GM19452 (cell line): ENCODE results near the gene REV3L.
A peak's percentile ranks its signal among the peaks of the same experiment; 100 is the strongest.

ENCODE experiments used
- ATAC-seq: cut with Tn5 transposase; IDR thresholded peaks from one replicate; pipeline ENCODE4 v1.9.1; 2021; ENCODE audit not compliant: unreplicated experiment

Gene REV3L

GRCh38 chr6:111427341-111428116 is 55.5 kb downstream of the REV3L start:
- ATAC-seq, result peak; percentile 73

- no peak for ATAC-seq
These were observed 58.8 kb downstream of the REV3L start for GRCh38 chr6:111423960-111424846.

GRCh38 chr6:111423055-111423633 is 59.9 kb downstream of the REV3L start:
- no peak for ATAC-seq

DNA sequence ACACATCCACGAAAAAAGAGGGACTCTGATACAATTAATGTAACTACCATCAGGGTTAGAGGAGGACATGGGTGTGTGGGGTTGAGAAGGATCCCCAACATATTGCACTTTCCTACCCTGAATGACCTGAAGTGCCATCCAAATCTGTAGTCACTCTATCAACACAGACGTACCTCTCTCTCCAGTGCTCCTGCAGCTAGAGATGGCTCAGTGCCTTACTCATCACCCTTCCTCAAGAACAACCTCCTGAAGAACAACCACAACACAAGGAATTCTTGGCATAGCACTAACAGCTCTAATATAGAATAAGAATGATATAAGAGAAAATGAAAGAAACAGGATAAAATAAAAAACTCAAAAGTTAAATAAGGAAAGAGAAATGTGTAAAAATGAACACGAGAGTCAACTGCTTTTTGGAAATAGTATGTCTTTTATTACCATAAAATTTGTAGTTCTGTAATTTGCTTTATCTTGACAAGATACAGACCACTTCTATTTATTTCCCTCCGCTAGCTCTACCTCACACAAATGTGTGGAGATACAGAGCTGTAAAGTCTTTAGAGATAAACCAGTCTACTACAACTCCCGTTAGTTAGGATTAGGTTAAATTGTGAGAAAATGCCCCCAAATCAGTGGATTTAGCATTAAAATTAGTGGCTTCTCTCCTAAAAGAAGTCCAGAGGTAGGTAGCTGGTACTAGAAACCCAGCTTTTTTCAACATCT is 63.9 kb downstream of the REV3L start:
- ATAC-seq, result no peak

GRCh38 chr6:111417946-111418345 is 65.1 kb downstream of the REV3L start:
- ATAC-seq, result no peak

DNA sequence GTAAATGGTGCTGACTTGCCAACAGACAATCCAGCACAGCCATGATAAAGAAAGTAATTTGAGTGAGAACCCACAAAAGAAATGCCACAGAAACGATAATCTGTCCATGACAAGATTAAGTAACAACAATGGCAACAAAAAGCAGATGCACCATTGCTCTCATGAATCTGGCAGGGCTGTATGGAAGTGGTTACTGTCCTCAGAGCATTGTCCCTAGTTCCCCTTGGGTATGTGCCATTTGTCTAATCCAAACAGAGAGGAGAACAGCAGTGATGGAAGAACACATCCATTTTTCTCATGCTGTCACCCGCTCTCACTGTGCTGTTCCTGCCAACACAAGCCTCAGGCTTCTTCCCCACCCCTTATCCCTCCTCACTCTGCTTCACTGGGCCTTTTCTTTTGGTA is 65.8 kb downstream of the REV3L start:
- ATAC-seq, result no peak

DNA sequence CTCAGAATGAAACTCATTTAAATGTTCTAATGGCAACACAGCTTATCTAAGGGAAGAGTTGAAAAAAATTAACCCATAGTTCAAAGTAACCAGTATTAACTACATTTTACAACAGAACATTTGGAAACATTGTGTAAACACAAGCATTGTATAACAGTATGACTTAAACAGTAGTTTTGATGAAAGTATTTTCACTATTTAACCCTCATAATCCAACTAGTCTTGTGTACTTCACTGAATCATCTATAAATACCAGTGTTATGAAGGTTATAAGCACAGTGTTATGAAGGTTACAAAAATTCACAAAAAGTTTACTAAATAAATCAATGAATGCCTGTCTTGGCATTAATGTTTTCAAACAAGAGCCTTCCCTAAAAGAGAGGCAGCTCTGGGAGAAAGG is 66.5 kb downstream of the REV3L start:
- ATAC-seq, result no peak

- ATAC-seq, result no peak
These were observed 68.6 kb downstream of the REV3L start for GRCh38 chr6:111414373-111414772.

- ATAC-seq, result no peak
These were observed 70.9 kb downstream of the REV3L start for GRCh38 chr6:111411978-111412566.

- ATAC-seq, result no peak
These were observed 72.0 kb downstream of the REV3L start for GRCh38 chr6:111411046-111411445.

GRCh38 chr6:111410371-111410770 is 72.6 kb downstream of the REV3L start:
- ATAC-seq, result no peak

GRCh38 chr6:111409430-111409829 is 73.6 kb downstream of the REV3L start:
- ATAC-seq, result no peak

- no peak for ATAC-seq
These were observed 75.3 kb downstream of the REV3L start for GRCh38 chr6:111407686-111408085.

DNA sequence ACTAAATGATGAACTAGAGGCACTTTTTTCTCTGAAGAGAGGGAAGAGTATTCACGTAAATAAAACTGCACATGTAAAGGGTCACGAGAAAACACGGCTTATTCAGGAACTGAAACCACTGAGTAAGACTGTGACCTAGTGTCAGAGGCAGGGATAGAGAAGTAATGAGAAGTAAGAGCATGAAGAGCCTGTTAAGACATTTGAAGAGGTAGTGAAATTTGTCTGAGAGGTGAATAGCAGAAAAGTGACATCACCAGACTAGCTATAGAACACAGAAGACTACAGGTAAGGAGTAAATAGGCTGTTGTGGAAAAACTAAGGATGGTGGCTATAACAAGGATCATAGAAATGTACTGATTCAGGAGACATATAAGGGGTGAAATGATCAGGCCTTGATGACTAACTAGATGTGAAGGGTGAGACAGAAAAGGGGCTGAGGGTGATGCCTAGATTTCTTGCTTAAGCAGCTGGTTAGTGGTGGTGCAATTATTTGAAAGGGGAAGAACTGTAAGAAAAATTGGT is 76.8 kb downstream of the REV3L start:
- ATAC-seq, result peak; percentile 98

DNA sequence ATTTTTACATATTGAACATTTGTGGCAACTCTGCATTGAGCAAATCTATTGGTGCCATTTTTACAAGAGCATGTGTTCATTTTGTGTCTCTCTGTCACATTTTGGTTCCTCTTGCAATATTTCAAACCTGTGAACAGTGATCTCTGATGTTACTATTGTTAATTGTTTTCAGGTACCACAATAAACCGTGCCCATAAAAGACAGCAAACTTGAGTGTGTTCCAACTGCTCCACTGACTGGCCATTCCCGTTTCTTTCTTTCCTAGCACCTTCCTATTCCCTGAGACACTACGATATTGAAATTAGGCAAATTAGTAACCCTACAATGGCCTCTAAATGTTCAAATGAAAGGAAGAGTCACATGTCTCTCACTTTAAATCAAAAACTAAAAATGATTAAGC is 79.6 kb downstream of the REV3L start:
- ATAC-seq, result no peak

GRCh38 chr6:111399626-111400025 is 83.4 kb downstream of the REV3L start:
- ATAC-seq, result no peak

DNA sequence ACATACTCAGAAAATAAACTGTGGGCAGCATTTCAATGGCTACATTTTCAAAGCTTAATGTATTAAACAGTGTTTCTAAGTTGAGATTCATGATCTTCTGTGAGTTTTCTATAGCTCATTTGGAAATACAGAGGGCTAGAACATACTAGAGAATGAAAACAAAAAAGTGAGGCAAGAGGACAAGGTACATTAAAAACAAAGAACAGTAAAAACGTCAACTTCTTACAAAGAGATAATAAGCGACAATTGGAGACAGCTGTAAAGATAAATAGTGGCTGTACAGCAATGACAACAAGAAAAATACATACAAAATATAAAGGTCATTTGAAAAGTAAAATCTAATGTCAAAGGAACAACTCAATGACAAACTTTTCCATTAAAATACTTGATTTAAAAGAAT is 94.3 kb downstream of the REV3L start:
- ATAC-seq, result no peak

- no peak for ATAC-seq
These were observed 100.3 kb downstream of the REV3L start for GRCh38 chr6:111382476-111383294.

DNA sequence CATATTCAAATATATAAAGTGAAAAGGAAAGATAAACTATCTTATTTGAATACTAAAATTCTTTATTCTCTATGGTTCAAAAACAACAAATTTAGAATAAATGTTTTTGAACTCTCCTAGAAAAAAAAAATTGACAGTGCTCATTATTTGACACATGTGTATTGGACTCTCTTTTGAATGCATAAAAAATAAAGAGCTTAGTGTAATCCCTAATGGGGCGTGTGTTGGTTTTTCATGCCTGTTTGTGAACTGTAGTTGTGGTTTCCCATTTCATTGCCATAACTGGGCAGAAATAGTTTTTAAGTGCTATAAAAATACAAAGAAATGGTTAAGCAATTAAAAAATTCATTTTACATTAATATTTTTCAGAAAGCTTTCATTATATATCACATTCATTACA is 101.3 kb downstream of the REV3L start:
- no peak for ATAC-seq

DNA sequence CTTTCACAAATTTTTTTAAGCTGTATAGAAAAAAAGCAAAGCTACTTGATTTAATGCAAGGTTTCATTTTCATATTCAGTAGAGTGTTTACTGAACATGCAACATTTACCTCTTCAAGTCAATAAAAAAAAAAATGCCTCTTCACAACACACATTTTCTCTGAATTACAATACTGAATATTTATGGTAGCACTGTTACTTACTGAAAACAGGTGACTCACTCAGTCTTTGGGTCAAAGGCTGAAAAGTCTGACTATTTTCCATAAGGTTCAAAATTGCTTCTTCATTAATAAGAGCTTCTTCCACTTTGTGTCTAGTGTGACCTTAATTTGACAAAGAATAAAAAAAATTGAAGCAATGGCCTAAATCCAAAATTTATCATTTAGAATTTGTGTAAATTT is 101.9 kb downstream of the REV3L start:
- no peak for ATAC-seq
